ENCODE data around the gene CLSTN2.

DNA sequence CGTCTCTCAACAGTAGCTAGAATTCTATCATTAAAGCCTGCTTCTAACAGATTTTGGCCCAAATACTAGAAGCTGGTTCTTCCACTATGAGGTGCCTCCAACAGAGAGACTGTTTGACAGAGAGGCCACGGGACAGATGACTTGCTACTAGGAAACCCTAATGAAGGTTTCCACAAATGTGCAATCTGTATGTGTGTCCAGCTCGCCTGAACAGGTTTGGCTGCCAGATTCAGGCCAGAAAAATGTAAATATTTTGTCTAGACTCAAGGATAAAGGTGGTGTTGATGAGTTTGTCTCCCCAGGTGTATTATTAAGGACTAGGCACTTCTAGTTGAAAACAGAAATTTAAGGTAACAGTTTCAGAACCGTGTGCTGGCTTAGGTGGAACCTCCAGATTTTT lies 651.3 kb downstream of the CLSTN2 start:
- TF ChIP-seq, protein P1, sequence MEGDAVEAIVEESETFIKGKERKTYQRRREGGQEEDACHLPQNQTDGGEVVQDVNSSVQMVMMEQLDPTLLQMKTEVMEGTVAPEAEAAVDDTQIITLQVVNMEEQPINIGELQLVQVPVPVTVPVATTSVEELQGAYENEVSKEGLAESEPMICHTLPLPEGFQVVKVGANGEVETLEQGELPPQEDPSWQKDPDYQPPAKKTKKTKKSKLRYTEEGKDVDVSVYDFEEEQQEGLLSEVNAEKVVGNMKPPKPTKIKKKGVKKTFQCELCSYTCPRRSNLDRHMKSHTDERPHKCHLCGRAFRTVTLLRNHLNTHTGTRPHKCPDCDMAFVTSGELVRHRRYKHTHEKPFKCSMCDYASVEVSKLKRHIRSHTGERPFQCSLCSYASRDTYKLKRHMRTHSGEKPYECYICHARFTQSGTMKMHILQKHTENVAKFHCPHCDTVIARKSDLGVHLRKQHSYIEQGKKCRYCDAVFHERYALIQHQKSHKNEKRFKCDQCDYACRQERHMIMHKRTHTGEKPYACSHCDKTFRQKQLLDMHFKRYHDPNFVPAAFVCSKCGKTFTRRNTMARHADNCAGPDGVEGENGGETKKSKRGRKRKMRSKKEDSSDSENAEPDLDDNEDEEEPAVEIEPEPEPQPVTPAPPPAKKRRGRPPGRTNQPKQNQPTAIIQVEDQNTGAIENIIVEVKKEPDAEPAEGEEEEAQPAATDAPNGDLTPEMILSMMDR (conservative IDR thresholded peaks at IDR 0.05), result no peak
- TF ChIP-seq EZH2 (IDR thresholded peaks at IDR 0.05; ENCODE audit: low read depth), result no peak

Measured in PC-9 (cell line).